HG02642 (cell line): ENCODE results near the gene TRERF1.

Source experiments
- ATAC-seq: cut with Tn5 transposase; IDR thresholded peaks from one replicate; pipeline ENCODE4 v1.9.1; 2021; ENCODE audit warnings: mild to moderate bottlenecking; ENCODE audit not compliant: unreplicated experiment, poor library complexity

The TRERF1 gene

GRCh38 chr6:42400061-42400760, 51.5 kb downstream of the TRERF1 start:
- ATAC-seq = no peak

- no peak for ATAC-seq
These were observed 55.0 kb downstream of the TRERF1 start for GRCh38 chr6:42396720-42397119.

DNA sequence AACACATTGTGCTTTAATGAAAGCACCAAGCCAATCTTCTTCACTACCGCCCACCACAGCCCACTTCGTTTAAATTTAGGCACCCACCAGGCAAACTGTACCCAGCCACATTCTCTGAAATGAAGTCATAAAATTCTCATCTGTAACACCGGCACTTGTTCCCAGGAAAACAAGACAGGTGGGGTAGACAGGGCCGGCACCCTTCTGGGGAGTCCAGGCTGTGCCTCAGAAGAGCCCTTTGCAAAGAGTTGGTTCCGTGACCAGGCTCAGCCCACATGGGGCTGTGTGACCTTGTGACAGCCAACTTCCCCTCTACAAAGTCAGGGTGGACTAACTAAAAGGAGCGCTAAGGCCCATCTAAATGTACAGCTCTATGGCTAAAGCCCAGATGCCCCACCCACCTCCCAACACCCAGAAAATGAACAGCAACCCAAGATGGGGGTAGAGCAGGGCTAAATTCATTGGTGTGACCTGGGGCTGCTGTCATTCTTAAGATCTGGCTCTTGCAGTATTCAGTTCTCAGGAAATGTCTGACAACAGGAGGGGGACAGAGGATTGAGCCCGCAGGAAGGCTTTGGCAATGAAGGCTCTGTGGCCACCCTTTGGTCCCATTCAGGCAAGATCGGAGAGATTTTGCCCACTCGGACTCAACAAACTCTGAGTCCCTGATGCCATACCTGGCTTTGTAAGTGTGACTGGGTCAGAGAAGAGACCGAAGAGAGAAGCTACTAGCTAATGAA, 56.7 kb downstream of the TRERF1 start:
- ATAC-seq = no peak

- no peak for ATAC-seq
These were observed 57.6 kb downstream of the TRERF1 start for GRCh38 chr6:42394151-42394550.

DNA sequence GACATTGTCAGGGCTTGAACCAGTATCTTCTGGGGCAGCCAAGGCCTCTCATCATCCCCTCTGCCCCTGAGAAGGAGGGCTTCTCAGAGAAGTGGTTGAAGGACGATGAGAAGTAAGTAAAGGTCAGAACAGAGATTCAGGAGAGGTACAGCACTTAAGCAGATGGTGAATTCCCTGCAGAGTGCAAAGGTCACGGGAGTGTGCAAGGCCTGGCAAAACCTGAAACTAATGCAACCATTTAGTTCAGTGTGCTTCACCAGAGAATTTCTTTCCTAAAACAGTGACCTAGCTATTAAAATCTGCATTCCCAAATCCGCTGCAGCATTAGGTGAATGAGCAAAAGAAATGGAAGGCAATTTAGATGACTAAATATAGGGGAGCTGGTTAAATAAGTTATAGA, 58.4 kb downstream of the TRERF1 start:
- no peak for ATAC-seq

DNA sequence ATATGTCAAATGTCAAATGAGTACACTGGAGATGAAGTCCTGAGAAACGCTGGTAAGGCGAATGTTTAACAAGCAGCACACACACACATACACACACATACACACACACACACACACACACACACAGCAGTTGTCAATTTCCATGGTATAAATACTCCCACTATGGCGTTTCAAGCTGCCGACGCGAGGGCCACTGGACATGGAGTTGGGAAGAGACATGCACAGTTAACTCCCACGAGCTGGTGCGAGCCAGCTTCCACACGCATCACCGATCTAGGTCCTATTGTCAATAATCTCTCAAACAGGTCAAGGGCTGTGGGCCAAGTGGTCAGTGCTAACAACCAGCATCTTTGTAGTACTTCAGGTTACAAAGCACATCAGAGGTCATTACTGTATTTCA, 58.9 kb downstream of the TRERF1 start:
- no peak for ATAC-seq

- no peak for ATAC-seq
These were observed 60.3 kb downstream of the TRERF1 start for GRCh38 chr6:42391441-42391840.

DNA sequence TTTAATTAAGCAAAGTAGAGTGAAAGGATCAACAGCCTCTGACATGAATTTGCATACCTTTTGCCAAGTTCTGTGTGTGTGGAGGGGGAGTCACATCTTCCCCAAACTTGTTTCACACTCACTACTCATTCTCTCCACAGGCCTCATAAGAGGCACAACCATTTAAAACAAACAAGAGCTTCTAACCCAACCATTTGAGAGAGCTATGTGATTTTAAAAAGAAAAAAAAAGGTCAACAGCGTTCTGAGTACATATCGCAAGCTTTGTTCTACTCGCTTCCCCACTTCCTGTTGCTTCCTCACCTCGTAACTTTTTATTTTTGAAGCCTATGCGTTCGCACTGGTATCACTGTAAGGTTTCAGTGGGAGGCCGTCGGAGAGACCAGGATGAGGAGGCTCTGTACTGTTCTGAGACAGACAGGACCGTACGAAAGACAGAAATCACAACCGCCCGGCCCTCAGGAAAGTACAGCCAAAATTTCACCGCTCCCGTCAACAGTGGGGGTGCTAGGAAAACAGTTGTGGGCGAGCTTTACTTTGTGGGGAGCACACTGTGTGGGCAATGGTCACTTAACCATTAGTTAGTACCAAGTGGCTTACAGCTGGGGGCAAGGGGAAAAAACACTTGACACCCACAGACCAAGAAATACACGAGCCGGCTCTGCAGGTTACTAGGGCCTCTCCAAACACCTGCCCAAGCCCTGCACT, 61.3 kb downstream of the TRERF1 start:
- no peak for ATAC-seq

DNA sequence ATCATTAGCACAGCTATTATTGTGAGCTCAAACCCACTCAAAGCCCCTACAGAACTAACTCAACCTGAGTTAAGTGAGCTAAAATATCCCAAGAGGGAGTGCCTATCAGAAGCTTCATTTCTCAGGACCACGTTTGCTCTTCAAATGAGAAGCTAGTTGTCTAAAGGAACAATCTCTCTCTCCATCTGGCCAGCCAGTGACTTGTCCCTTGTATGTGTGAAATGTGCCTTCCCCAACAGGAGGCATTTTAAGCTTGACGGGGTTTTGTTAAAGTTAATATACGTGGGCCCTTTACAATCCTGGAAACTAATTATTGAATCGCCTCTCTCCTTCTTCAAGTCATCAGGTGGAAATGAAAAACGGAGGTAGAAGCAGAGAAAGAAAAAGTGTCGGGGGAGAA, 62.0 kb downstream of the TRERF1 start:
- ATAC-seq = no peak

GRCh38 chr6:42388046-42388445, 63.7 kb downstream of the TRERF1 start:
- ATAC-seq = no peak

- no peak for ATAC-seq
These were observed 64.4 kb downstream of the TRERF1 start for GRCh38 chr6:42387336-42387735.

DNA sequence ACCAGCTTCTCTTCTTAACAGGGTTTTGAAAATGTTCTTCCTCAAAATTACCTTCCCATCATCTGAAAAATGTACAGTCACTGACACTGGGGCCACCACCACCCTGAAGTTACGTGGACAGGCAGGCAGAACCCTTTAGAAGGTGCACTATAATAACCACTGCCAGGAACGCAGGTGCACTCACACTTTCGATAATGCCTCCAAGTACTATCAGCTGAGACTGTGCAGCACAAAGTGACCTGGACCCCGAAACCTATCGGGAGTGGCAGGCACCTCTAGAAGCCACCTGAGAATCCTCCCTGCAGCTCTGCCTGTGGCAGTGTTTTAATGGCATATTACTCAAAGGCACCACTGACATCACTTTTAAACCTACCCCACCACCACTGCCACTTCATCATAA, 66.4 kb downstream of the TRERF1 start:
- ATAC-seq = no peak

- ATAC-seq = no peak
These were observed 68.1 kb downstream of the TRERF1 start for GRCh38 chr6:42383421-42384205.

GRCh38 chr6:42381850-42382249, 69.9 kb downstream of the TRERF1 start:
- ATAC-seq = no peak

- no peak for ATAC-seq
These were observed 71.3 kb downstream of the TRERF1 start for GRCh38 chr6:42380228-42380979.

- no peak for ATAC-seq
These were observed 73.2 kb downstream of the TRERF1 start for GRCh38 chr6:42378536-42378935.

DNA sequence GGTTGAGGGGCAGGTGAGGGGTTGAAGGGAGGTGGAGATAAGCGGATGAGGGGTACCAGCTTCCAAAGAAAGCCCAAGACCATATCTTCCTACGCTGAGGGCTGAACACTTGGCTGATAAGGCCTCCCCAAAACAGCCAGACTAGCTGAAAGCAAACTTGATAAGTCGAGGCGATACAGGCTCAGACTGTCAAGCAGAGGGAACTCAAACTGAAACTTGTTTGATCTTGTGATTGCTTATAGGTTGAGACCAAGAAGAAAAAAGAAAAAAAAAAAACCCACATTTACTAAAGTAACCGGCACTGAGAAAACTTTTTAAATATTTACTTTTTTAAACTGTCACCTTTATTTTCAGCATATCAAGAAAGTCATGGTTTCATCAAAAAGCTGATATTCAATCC, 73.6 kb downstream of the TRERF1 start:
- ATAC-seq = no peak

DNA sequence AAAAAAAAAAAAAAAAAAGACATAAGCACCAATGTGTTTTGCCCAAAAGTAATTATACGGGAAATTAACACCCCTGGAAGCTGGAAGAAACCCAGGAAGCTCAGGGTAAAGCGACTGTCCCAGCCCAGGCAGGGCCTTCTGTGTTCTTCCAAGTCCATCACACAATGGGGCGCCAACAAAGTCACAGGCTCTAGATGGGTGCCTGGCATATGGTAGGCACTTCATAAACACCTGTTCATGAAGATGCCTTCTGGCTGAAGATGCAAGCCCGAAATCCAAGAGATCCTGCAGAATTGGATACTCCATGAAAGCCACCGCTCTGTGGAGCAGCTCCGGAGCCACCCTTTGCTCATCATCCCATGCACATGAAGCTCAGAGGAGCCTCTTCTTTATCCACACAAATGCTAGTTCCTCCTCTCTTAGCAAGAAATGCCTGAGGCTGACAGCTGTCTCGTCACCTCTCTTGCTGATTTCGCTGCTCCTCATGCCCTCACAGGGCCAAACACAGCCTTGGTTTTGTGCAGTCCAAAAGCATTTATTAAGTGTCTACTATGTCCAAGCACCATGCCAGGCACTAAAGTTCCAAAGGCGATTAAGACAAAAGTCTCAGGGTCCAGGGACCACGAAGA, 76.6 kb downstream of the TRERF1 start:
- ATAC-seq = no peak

GRCh38 chr6:42374018-42374669, 77.6 kb downstream of the TRERF1 start:
- ATAC-seq = no peak
